Measurements from ENCODE around the gene SEPTIN1.
A peak's percentile ranks its signal among the peaks of the same experiment; 100 is the strongest.

SEPTIN1 gene

GRCh38 chr16:30382111-30382881 is at the start of gene SEPTIN1:
TSS of gene SEPTIN1 (minus strand) at chr16:30382561. CDS start at chr16:30382542, 19 bp downstream.
- no peak for DNase-seq

GRCh38 chr16:30430428-30430970 is 48.1 kb upstream of the SEPTIN1 start:
- no peak for DNase-seq

GRCh38 chr16:30429678-30430427 is 47.5 kb upstream of the SEPTIN1 start, which contains the start of gene DCTPP1:
TSS of gene DCTPP1 (minus strand) at chr16:30430030. CDS start at chr16:30429980, 50 bp downstream.
- peak; percentile 100 for DNase-seq

GRCh38 chr16:30429418-30429677 is 47.0 kb upstream of the SEPTIN1 start:
- no peak for DNase-seq

- DNase-seq: no peak
Measured at GRCh38 chr16:30428055-30428454, 45.7 kb upstream of the SEPTIN1 start.

GRCh38 chr16:30421010-30421409 is 38.6 kb upstream of the SEPTIN1 start:
- no peak for DNase-seq

GRCh38 chr16:30418350-30419181 is 36.2 kb upstream of the SEPTIN1 start:
- peak; percentile 28 for DNase-seq

- DNase-seq: peak; percentile 99
Measured at GRCh38 chr16:30417529-30418349, 35.4 kb upstream of the SEPTIN1 start.

- DNase-seq: peak; percentile 69
Measured at GRCh38 chr16:30416624-30417528, 34.5 kb upstream of the SEPTIN1 start.

GRCh38 chr16:30416047-30416603 is 33.8 kb upstream of the SEPTIN1 start:
- DNase-seq: no peak

- no peak for DNase-seq
Measured at GRCh38 chr16:30414159-30414558, 31.8 kb upstream of the SEPTIN1 start.

GRCh38 chr16:30413112-30413806 is 30.9 kb upstream of the SEPTIN1 start:
- no peak for DNase-seq

- DNase-seq: peak; percentile 90
Measured at GRCh38 chr16:30409125-30410060, 27.0 kb upstream of the SEPTIN1 start.

- DNase-seq: peak; percentile 51
Measured at GRCh38 chr16:30407804-30408534, 25.6 kb upstream of the SEPTIN1 start.

GRCh38 chr16:30407102-30407803 is 24.9 kb upstream of the SEPTIN1 start, which contains the start of gene ZNF771:
TSS of gene ZNF771 (plus strand) at chr16:30407606. CDS start at chr16:30408054, 448 bp downstream.
- peak; percentile 97 for DNase-seq

GRCh38 chr16:30406795-30407101 is 24.4 kb upstream of the SEPTIN1 start:
- no peak for DNase-seq

GRCh38 chr16:30401768-30402425 is 19.5 kb upstream of the SEPTIN1 start:
- no peak for DNase-seq

All from NCI-H69 (cell line).